GM12878 (cell line): Measurements from ENCODE around the gene NPLOC4. TPM values are rescaled to one million over a fixed set of nuclear protein-coding genes. Genes with fewer than 3 reads are reported as not detected.

Experiments
- BCL11A ChIP-seq: IDR thresholded peaks from 2 replicates; pipeline ENCODE4 v1.6.1; 2011; ENCODE audit warnings: low read depth, low read length
- CBFB ChIP-seq: IDR thresholded peaks from 2 replicates; pipeline ENCODE4 v1.6.1; 2016; ENCODE audit warnings: antibody characterized with exemption, low read depth
- CEBPZ ChIP-seq: fragments of 150-350 bp; IDR thresholded peaks from 2 replicates; pipeline ENCODE4 v1.6.1; 2016; ENCODE audit warnings: low read depth, low read length
- CHD1 ChIP-seq: IDR thresholded peaks from 2 replicates; pipeline ENCODE4 v1.6.1; 2012; ENCODE audit warnings: low read depth, low read length, improper control_type of control experiment
- CUX1 ChIP-seq: IDR thresholded peaks from 2 replicates; pipeline ENCODE4 v1.6.1; 2012; ENCODE audit warnings: improper control_type of control experiment, low read depth, low read length; ENCODE audit not compliant: insufficient replicate concordance
- DPF2 ChIP-seq: fragments of 450-650 bp; IDR thresholded peaks from 2 replicates; pipeline ENCODE4 v1.6.1; 2017; ENCODE audit warnings: mild to moderate bottlenecking
- E2F4 ChIP-seq: IDR thresholded peaks from 2 replicates; pipeline ENCODE4 v1.6.1; 2012; ENCODE audit warnings: low read depth, low read length, improper control_type of control experiment
- ELK1 ChIP-seq: IDR thresholded peaks from 2 replicates; pipeline ENCODE4 v1.6.1; 2012; ENCODE audit warnings: low read depth, low read length, improper control_type of control experiment
- IKZF2 ChIP-seq, 2 experiments: fragments of 450-650 bp; IDR thresholded peaks; 2 replicates each; pipeline ENCODE4 v1.6.1; 2017; ENCODE audit warnings: mild to moderate bottlenecking in 2 of 2, moderate library complexity in 2 of 2
- KAT2A ChIP-seq: conservative IDR thresholded peaks from 2 replicates; pipeline ENCODE4 v1.6.1; 2011; ENCODE audit warnings: low read depth, low read length; ENCODE audit not compliant: control insufficient read depth
- KDM1A ChIP-seq: fragments of 200-600 bp; sonication (generic); IDR thresholded peaks from 2 replicates; pipeline ENCODE4 v1.6.1; 2016; ENCODE audit warnings: borderline replicate concordance
- MEF2B ChIP-seq: fragments of 450-650 bp; IDR thresholded peaks from 2 replicates; pipeline ENCODE4 v1.6.1; 2018; ENCODE audit warnings: mild to moderate bottlenecking, moderate library complexity; ENCODE audit not compliant: partially characterized antibody, poor library complexity, severe bottlenecking
- MTA2 ChIP-seq: fragments of 450-650 bp; IDR thresholded peaks from 2 replicates; pipeline ENCODE4 v1.6.1; 2016; ENCODE audit warnings: low read depth, mild to moderate bottlenecking, moderate library complexity
- RELB ChIP-seq: fragments of 450-650 bp; IDR thresholded peaks from 2 replicates; pipeline ENCODE4 v1.6.1; 2017; ENCODE audit warnings: low read depth, mild to moderate bottlenecking, moderate library complexity
- SREBF2 ChIP-seq: IDR thresholded peaks from 2 replicates; pipeline ENCODE4 v1.6.1; 2012; ENCODE audit warnings: mild to moderate bottlenecking, low read length
- TAF1 ChIP-seq: IDR thresholded peaks from 2 replicates; pipeline ENCODE4 v1.6.1; 2011; ENCODE audit warnings: mild to moderate bottlenecking, low read depth, low read length, borderline replicate concordance
- polyA plus RNA-seq, 11 experiments: library from polyadenylated mRNA; depleted of rRNA in 4 of 11; unstranded in 6 of 11; stranded (reverse) in 5 of 11; fragments of >200 nt; fragmentation: Nextera tagmentation in 4 of 11; fragmentation: Illumina TruSeq in 1 of 11; extraction: Ambion mirVana in 4 of 11; extraction: Trizol in 1 of 11; gene quantifications; 1 replicate in 1 of 11; 2 replicates in 10 of 11; pipeline versions ENCODE4 v1.2.1 to v1.2.3, GENCODE V29; 2011 to 2016; ENCODE audit warnings: inconsistent platforms in 2 of 11, missing spikeins in 2 of 11, low read depth in 1 of 11
- total RNA-seq, 4 experiments: library from RNA; depleted of rRNA in 3 of 4; stranded (reverse); fragments of >200 nt in 3 of 4; fragmentation: Illumina TruSeq in 1 of 4; extraction: Trizol in 1 of 4; gene quantifications; 2 replicates each; pipeline versions ENCODE4 v1.2.1 to v1.2.3, GENCODE V29; 2013 to 2021

NPLOC4 gene
- total and polyA plus RNA-seq, 10 of the 15 experiments (the other 5 are each of a cell fraction or from before 2014, with no cell fraction given) = 1.5 to 83.7 (median 45.8) TPM

GRCh38 chr17:81520021-81520901 lies 116.7 kb downstream of the NPLOC4 start (continued):
- TF ChIP-seq CUX1 (no peak), CBFB (no peak), KAT2A (no peak), CHD1 (no peak), E2F4 (no peak), TAF1 (no peak), BCL11A (no peak), ELK1 (no peak), CEBPZ (no peak), SREBF2 (no peak), MEF2B (peak; percentile 87), RELB (peak; percentile 36; the same call in 1 of the 2 replicates), KDM1A (no peak), MTA2 (peak; percentile 31; the same call in 1 of the 2 replicates), DPF2 (0 out of 2 replicates have a peak, but pooled peaks have one; percentile 12), IKZF2 (IDR thresholded peaks at IDR 0.05) (peak in 1 of 2 experiments; percentile 48; a peak in 2 of 4 replicates)
